Smooth muscle cell (in vitro differentiated cells): ENCODE data around the gene PDCD10. TPM values are rescaled to one million over a fixed set of nuclear protein-coding genes. Genes with fewer than 3 reads are reported as not detected.

Source experiments
- DNase-seq: peaks from one replicate; lab custom pipeline; 2025; ENCODE audit not compliant: unreplicated experiment; lab: John Stamatoyannopoulos, UW
- H2AFZ ChIP-seq: fragments of 200-600 bp; sonication (generic); 2 replicates; pipeline ENCODE4 v1.6.0; 2016; ENCODE audit warnings: antibody characterized with exemption, low read depth, mild to moderate bottlenecking
- H3F3A ChIP-seq: fragments of 200-600 bp; sonication (generic); 2 replicates; pipeline ENCODE4 v1.6.0; 2017; ENCODE audit warnings: antibody characterized with exemption, low read depth
- H3K27ac ChIP-seq: fragments of 200-600 bp; sonication (generic); 2 replicates; pipeline ENCODE4 v1.5.1; 2016; ENCODE audit warnings: low read depth, mild to moderate bottlenecking
- H3K27me3 ChIP-seq: fragments of 200-600 bp; sonication (generic); 2 replicates; pipeline ENCODE4 v1.6.1; 2016; ENCODE audit warnings: low read depth, mild to moderate bottlenecking
- H3K36me3 ChIP-seq: fragments of 200-600 bp; sonication (generic); 2 replicates; pipeline ENCODE4 v1.5.1; 2016; ENCODE audit warnings: low read depth
- H3K4me1 ChIP-seq: fragments of 200-600 bp; sonication (generic); 2 replicates; pipeline ENCODE4 v1.5.1; 2016; ENCODE audit warnings: low read depth
- H3K4me2 ChIP-seq: fragments of 200-600 bp; sonication (generic); 2 replicates; pipeline ENCODE4 v1.6.0; 2016; ENCODE audit warnings: mild to moderate bottlenecking
- H3K4me3 ChIP-seq: fragments of 200-600 bp; sonication (generic); 2 replicates; pipeline ENCODE4 v1.5.1; 2016; ENCODE audit warnings: mild to moderate bottlenecking
- H3K79me2 ChIP-seq: fragments of 200-600 bp; sonication (generic); 2 replicates; pipeline ENCODE4 v1.6.0; 2016; ENCODE audit warnings: low read depth, mild to moderate bottlenecking
- H3K9ac ChIP-seq: fragments of 200-600 bp; sonication (generic); 2 replicates; pipeline ENCODE4 v1.6.0; 2016; ENCODE audit warnings: low read depth
- H3K9me3 ChIP-seq: fragments of 200-600 bp; sonication (generic); replicated peaks from 2 replicates; pipeline ENCODE4 v1.5.1; 2016; ENCODE audit warnings: low read depth
- H4K20me1 ChIP-seq: fragments of 200-600 bp; sonication (generic); 2 replicates; pipeline ENCODE4 v1.6.0; 2016; ENCODE audit warnings: low read depth
- CTCF ChIP-seq: fragments of 200-600 bp; sonication (generic); IDR thresholded peaks from 2 replicates; pipeline ENCODE4 v1.5.1; 2017; ENCODE audit warnings: borderline replicate concordance, mild to moderate bottlenecking, antibody characterized with exemption; ENCODE audit not compliant: insufficient read depth, poor library complexity, severe bottlenecking
- WGBS: methylation state at CpG from one replicate; pipeline ENCODE4 v1.1.7; 2016; ENCODE audit warnings: low lambda C conversion rate; 5-methylcytosine and 5-hydroxymethylcytosine counted together
- polyA plus RNA-seq: library from polyadenylated mRNA; unstranded; fragments of >200 nt; fragmentation: Nextera tagmentation; extraction: Ambion mirVana; gene quantifications from 2 replicates; pipeline ENCODE4 v1.2.1, GENCODE V29; 2016
- total RNA-seq: library from RNA; depleted of rRNA; stranded (reverse); fragments of >200 nt; gene quantifications from 2 replicates; pipeline ENCODE4 v1.2.3, GENCODE V29; 2014

Gene PDCD10
- total and polyA plus RNA-seq, 2 experiments from 2014 or later, result 47.4 to 75.6 TPM

- Histone ChIP-seq H3K27ac (no peak overlapping the region), H3K4me2 (no peak overlapping the region), H3K4me3 (no peak overlapping the region), H3K4me1 (no peaks in the 10 kb centered on the region), H2AFZ (no peak overlapping the region), H3K9ac (no peak overlapping the region), H4K20me1 (no peaks in the 10 kb centered on the region), H3F3A (no peaks in the 10 kb centered on the region), H3K36me3 (no peaks in the 10 kb centered on the region), H3K27me3 (no peaks in the 10 kb centered on the region), H3K9me3 (no peaks in the 10 kb centered on the region), H3K79me2 (no peaks in the 10 kb centered on the region)
- no peak for DNase-seq
- WGBS, result 99% methylated on average over 2 of the region's 2 CpGs
- TF ChIP-seq CTCF, result no peak
These were observed 15.0 kb upstream of the PDCD10 start for GRCh38 chr3:167749728-167750127.

- Histone ChIP-seq H3K79me2 (no peaks in the 10 kb centered on the region), H3F3A (no peaks in the 10 kb centered on the region), H4K20me1 (no peaks in the 10 kb centered on the region), H3K36me3 (no peaks in the 10 kb centered on the region), H3K9ac (no peak overlapping the region), H3K4me1 (no peaks in the 10 kb centered on the region), H3K27ac (no peak overlapping the region), H3K4me3 (no peak overlapping the region), H3K4me2 (no peak overlapping the region), H2AFZ (no peak overlapping the region), H3K9me3 (no peaks in the 10 kb centered on the region), H3K27me3 (no peaks in the 10 kb centered on the region)
- no peak for DNase-seq
- no peak for TF ChIP-seq CTCF
These were observed 14.5 kb upstream of the PDCD10 start for GRCh38 chr3:167749209-167749608.

- Histone ChIP-seq H3K79me2 (peaks cover 10% of the 10 kb centered on the region), H3K4me3 (no peak overlapping the region), H3K4me2 (no peak overlapping the region), H2AFZ (no peak overlapping the region), H4K20me1 (no peaks in the 10 kb centered on the region), H3K9me3 (no peaks in the 10 kb centered on the region), H3K9ac (no peak overlapping the region), H3K36me3 (no peaks in the 10 kb centered on the region), H3K27ac (no peak overlapping the region), H3K4me1 (no peaks in the 10 kb centered on the region), H3K27me3 (no peaks in the 10 kb centered on the region), H3F3A (no peaks in the 10 kb centered on the region)
- no peak for DNase-seq
- TF ChIP-seq CTCF, result no peak
- WGBS, result 54% methylated on average over 2 of the region's 2 CpGs
These were observed 9.1 kb upstream of the PDCD10 start for GRCh38 chr3:167743799-167744198.

- no peaks in the 10 kb centered on the region for H3K27me3 ChIP-seq
- H4K20me1 ChIP-seq, result no peaks in the 10 kb centered on the region
- no peak overlapping the region for H2AFZ ChIP-seq
- H3K4me1 ChIP-seq, result no peaks in the 10 kb centered on the region
- H3F3A ChIP-seq, result no peaks in the 10 kb centered on the region
- no peaks in the 10 kb centered on the region for H3K9me3 ChIP-seq
- no peak for TF ChIP-seq CTCF
- H3K4me3 ChIP-seq, result no peak overlapping the region
- H3K4me2 ChIP-seq, result no peak overlapping the region
- no peak for DNase-seq
- no peak overlapping the region for H3K9ac ChIP-seq
- no peaks in the 10 kb centered on the region for H3K36me3 ChIP-seq
- 85% methylated on average over 2 of the region's 2 CpGs for WGBS
- H3K79me2 ChIP-seq, result peaks cover 10% of the 10 kb centered on the region
- no peak overlapping the region for H3K27ac ChIP-seq
These were observed 7.6 kb upstream of the PDCD10 start for GRCh38 chr3:167742338-167742737.
